Common myeloid progenitor, CD34-positive (primary cell): ENCODE measurements around the gene TASP1.
A peak's percentile ranks its signal among the peaks of the same experiment; 100 is the strongest.

Experiments used
- CTCF ChIA-PET: fragments of 350-600 bp; sonication (Branson Sonifier 250); formaldehyde crosslinking; loops from one replicate; lab custom pipeline; 2021; ENCODE audit warnings: antibody characterized with exemption; lab: Charles Lee
- POLR2A ChIA-PET: fragments of 350-600 bp; sonication (Branson Sonifier 250); formaldehyde crosslinking; loops from one replicate; lab custom pipeline; 2021; ENCODE audit warnings: antibody characterized with exemption; lab: Charles Lee
- DNase-seq, 3 donors: peaks; one replicate each; pipeline versions ENCODE4 v3.0.0 to v3.0.0-alpha.2; 2013
- H3K27ac ChIP-seq, 2 experiments: 1 replicate in 1 of 2; 2 replicates in 1 of 2; pipeline ENCODE4 v1.7.0; 2013; ENCODE audit warnings: inconsistent platforms in 2 of 2, low read length in 2 of 2, mild to moderate bottlenecking in 2 of 2, low read depth in 1 of 2, moderate library complexity in 1 of 2; ENCODE audit not compliant: severe bottlenecking in 2 of 2, insufficient read depth in 1 of 2, poor library complexity in 1 of 2
- H3K27me3 ChIP-seq, 5 experiments: replicated peaks in 2 of 5; 1 replicate in 3 of 5; 2 replicates in 2 of 5; pipeline versions ENCODE4 v1.6.1 to v1.7.0; 2013; ENCODE audit warnings: low read length in 4 of 5, mild to moderate bottlenecking in 2 of 5, moderate library complexity in 2 of 5, inconsistent platforms in 1 of 5; ENCODE audit not compliant: insufficient read depth in 5 of 5, control insufficient read depth in 4 of 5
- H3K36me3 ChIP-seq, 4 experiments: 1 replicate in 2 of 4; 2 replicates in 2 of 4; pipeline versions ENCODE4 v1.6.1 to v1.7.0; 2013; ENCODE audit warnings: low read length in 3 of 4, control low read depth in 1 of 4, mild to moderate bottlenecking in 1 of 4; ENCODE audit not compliant: control insufficient read depth in 4 of 4, insufficient read depth in 4 of 4
- H3K4me1 ChIP-seq, 4 experiments: 1 replicate in 3 of 4; 2 replicates in 1 of 4; pipeline versions ENCODE4 v1.6.1 to v1.7.1; 2013; ENCODE audit warnings: low read length in 3 of 4, mild to moderate bottlenecking in 3 of 4, control low read depth in 1 of 4, inconsistent platforms in 1 of 4, moderate library complexity in 1 of 4; ENCODE audit not compliant: control insufficient read depth in 4 of 4, insufficient read depth in 4 of 4; ENCODE audit errors: control extremely low read depth in 1 of 4
- H3K4me3 ChIP-seq, 7 experiments: 1 replicate in 4 of 7; 2 replicates in 3 of 7; pipeline versions ENCODE4 v1.5.1 to v1.7.0; 2013; ENCODE audit warnings: mild to moderate bottlenecking in 7 of 7, low read length in 6 of 7, moderate library complexity in 6 of 7, inconsistent platforms in 2 of 7, low read depth in 2 of 7, control low read depth in 1 of 7; ENCODE audit not compliant: insufficient read depth in 4 of 7, control insufficient read depth in 1 of 7; ENCODE audit errors: extremely low read depth in 1 of 7
- H3K9me3 ChIP-seq, 5 experiments: 1 replicate in 4 of 5; 2 replicates in 1 of 5; pipeline versions ENCODE4 v1.6.1 to v1.7.1; 2013; ENCODE audit warnings: low read length in 4 of 5, mild to moderate bottlenecking in 2 of 5, inconsistent platforms in 1 of 5, low read depth in 1 of 5, moderate library complexity in 1 of 5; ENCODE audit not compliant: control insufficient read depth in 4 of 5, insufficient read depth in 2 of 5; ENCODE audit errors: control extremely low read depth in 1 of 5
- WGBS: methylation state at CpG from one replicate; pipeline ENCODE4 v1.1.5; 2013; ENCODE audit not compliant: insufficient coverage; 5-methylcytosine and 5-hydroxymethylcytosine counted together

TASP1 gene

DNA sequence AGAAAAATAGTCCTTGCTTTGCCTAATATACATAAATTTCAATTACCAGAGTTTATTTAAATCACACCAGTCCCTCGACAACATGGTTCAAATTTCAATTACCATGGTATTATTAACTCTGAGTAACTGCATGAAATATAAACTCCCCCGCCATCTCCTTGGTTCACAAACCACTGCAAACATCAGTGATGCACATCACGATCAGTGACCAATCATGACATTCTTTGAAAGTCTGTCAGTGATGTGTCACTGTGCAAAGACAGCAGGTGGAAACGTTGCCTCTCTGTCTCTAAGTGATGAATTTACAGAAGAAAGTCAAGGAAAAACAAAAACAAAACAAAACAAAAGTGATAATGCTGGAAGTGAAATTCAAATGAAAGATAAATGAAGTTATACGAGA lies 86.7 kb downstream of the TASP1 start:
- ChIA-PET CTCF (no interaction called here), POLR2A (no interaction called here)
- no peaks in the 10 kb centered on the region for H3K27me3 ChIP-seq
- H3K27ac ChIP-seq, result no peak overlapping the region
- H3K4me1 ChIP-seq, result no peaks in the 10 kb centered on the region
- no peak overlapping the region for H3K4me3 ChIP-seq
- H3K36me3 ChIP-seq, result peaks cover 0 to 7% (median 4%) of the 10 kb centered on the region in 4 experiments
- no peaks in the 10 kb centered on the region for H3K9me3 ChIP-seq
- WGBS, result 100% methylated on average over 3 of the region's 5 CpGs
- no peak for DNase-seq

DNA sequence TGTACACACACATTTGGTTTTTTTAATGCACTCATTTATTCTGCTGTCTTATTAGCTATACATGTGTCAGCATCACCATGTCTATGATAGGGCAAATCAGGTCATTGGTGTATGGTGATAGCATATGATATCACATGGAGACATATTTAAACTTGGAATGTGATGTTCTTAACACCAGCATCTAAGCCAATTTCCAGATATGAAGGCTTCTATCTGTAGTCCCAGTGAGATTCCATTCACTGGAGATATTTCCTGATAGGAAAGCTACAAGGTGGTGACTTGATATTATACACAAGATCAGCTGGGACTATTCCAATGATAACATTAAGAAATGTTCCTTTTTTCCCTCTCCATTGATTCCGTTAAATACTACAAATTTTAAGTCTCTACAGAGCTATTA lies 89.3 kb downstream of the TASP1 start:
- H3K27me3 ChIP-seq, result no peaks in the 10 kb centered on the region
- H3K4me3 ChIP-seq, result no peak overlapping the region
- ChIA-PET CTCF (interaction anchor here (0.9 to 2.1 kb wide), 4 partner anchors 11 to 579 kb away, joined by 3 to 8 read pairs (median 4); no protein-coding TSS in a partner anchor), POLR2A (interaction anchor here (0.5 kb wide), 1 partner anchor 35 kb away, joined by 3 read pairs; no protein-coding TSS in a partner anchor)
- H3K36me3 ChIP-seq, result peaks cover 0 to 4% (median 2%) of the 10 kb centered on the region in 4 experiments
- H3K4me1 ChIP-seq, result no peaks in the 10 kb centered on the region
- WGBS, result no CpG with 5 or more reads among the region's 1 CpG
- DNase-seq, result no peak
- no peak overlapping the region for H3K27ac ChIP-seq
- no peaks in the 10 kb centered on the region for H3K9me3 ChIP-seq

DNA sequence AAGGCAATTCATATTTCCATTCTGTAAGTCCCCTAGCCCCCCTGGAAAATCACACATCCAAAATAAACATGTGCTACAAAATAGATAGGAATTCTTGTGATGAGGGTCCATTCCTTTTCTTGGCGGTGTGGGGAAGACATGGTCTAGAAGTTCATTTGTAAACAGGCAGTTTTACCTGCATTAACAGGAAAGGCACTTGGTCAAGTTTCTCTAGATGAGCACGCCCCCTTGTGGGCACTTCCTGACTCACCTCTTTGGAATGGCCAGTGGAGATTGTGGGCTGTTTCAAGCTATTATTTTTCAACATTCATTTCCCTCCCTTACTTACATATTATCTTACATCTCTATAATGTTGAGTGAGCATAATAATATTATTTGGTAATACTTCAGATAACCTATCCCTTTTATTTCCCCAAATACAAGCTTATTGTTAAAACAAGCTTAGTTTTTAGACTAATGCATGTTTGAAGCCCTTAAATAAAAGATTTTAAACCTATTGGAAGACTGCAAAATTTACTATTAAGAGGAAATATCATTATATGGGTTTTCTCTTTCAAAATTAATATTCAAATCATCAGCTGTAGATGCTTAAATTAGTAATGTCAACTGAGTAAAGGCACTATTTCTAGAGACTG lies 92.1 kb downstream of the TASP1 start:
- Histone ChIP-seq H3K36me3 (peaks cover 0 to 4% (median under 1%) of the 10 kb centered on the region in 4 experiments), H3K4me3 (no peak overlapping the region), H3K9me3 (no peaks in the 10 kb centered on the region), H3K27me3 (no peaks in the 10 kb centered on the region), H3K4me1 (no peaks in the 10 kb centered on the region), H3K27ac (no peak overlapping the region)
- DNase-seq, result peak; percentile 49 to 71 (median 62)
- 0% methylated on average over 1 of the region's 2 CpGs for WGBS
- ChIA-PET POLR2A (interaction anchor here (0.6 kb wide), 1 partner anchor 448 kb away, joined by 4 read pairs; no protein-coding TSS in a partner anchor), CTCF (interaction anchor here (0.6 to 3.3 kb wide), 27 partner anchors 8 to 1485 kb away, joined by 3 to 22 read pairs (median 4); partner anchors contain the start of genes ESF1 and NDUFAF5)

DNA sequence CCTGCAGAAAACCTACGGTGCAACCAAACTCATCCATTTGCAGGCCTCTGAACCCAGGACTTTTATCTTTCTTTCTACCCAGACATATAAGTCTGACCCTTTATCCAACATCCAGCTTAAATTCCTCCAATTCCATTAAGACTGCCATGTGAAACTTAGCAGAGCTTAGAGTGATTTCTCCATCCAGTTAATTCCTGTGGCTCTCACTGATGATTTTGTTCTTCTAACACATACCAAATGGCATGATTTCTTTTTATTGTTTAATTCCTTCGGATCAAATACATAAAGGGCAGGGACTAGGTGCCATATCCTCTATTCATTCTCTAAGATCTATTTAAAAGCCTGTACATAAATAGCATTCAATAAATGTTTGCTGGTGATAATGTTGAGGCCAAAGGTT lies 92.9 kb downstream of the TASP1 start:
- POLR2A ChIA-PET, result interaction anchor here (0.6 kb wide), 1 partner anchor 447 kb away, joined by 4 read pairs; no protein-coding TSS in a partner anchor
- no peak for DNase-seq
- WGBS, result no CpG with 5 or more reads among the region's 2 CpGs
- CTCF ChIA-PET, result interaction anchor here (0.6 to 3.3 kb wide), 20 partner anchors 8 to 630 kb away, joined by 3 to 22 read pairs (median 4); partner anchors contain the start of genes ESF1 and NDUFAF5
- Histone ChIP-seq H3K4me3 (no peak overlapping the region), H3K9me3 (no peaks in the 10 kb centered on the region), H3K27me3 (no peaks in the 10 kb centered on the region), H3K27ac (no peak overlapping the region), H3K4me1 (no peaks in the 10 kb centered on the region), H3K36me3 (peaks cover 0 to 3% (median 0%) of the 10 kb centered on the region in 4 experiments)

DNA sequence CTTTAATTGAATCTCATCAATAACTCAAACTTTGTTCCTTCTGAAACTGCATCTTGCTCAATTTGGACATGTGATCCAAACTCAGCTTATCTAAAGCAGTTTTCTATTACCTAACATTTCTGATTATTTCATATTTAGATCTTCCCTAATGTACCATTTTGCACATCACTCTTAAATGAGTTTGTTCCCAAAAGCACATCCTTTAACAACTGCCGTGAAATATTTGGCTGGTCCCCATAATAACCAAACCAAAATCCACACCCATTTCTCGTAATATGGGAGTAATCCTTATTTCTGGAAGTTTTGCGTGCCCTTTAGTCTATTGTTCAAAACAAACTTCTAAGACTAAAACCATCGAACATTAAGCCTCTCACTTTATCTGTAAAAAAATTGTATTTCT lies 94.9 kb downstream of the TASP1 start:
- no peaks in the 10 kb centered on the region for H3K9me3 ChIP-seq
- H3K4me3 ChIP-seq, result no peak overlapping the region
- no peak for DNase-seq
- ChIA-PET CTCF (interaction anchor here (1.3 kb wide), 1 partner anchor 18 kb away, joined by 3 read pairs; no protein-coding TSS in a partner anchor), POLR2A (no interaction called here)
- H3K27ac ChIP-seq, result no peak overlapping the region
- WGBS, result no CpG with 5 or more reads among the region's 4 CpGs
- H3K27me3 ChIP-seq, result no peaks in the 10 kb centered on the region
- no peaks in the 10 kb centered on the region for H3K4me1 ChIP-seq
- H3K36me3 ChIP-seq, result no peaks in the 10 kb centered on the region

DNA sequence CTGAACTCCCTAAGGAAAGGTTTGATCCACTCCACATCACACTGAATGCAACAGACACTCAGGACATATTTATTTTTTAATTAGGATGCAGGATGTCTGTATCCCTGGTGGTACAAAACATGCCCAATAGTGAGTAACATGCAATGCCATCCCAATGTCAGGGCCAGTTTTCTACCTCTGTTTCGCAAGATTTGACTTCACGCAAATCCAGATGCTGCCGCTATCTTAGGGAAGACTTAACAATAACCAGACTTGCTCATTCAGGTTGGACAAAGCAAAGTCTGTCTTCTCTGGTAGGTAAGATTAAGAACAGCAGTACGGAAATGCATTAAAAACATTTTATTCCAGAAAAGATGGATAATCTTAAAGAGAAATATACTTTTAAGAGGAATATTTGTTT lies 103.1 kb downstream of the TASP1 start:
- Histone ChIP-seq H3K36me3 (peaks cover 0 to 16% (median 4%) of the 10 kb centered on the region in 4 experiments), H3K4me3 (no peak overlapping the region), H3K4me1 (no peaks in the 10 kb centered on the region), H3K9me3 (no peaks in the 10 kb centered on the region), H3K27me3 (no peaks in the 10 kb centered on the region), H3K27ac (no peak overlapping the region)
- no peak for DNase-seq
- POLR2A ChIA-PET, result no interaction called here
- WGBS, result 100% methylated on average over 3 of the region's 4 CpGs
- CTCF ChIA-PET, result no interaction called here

DNA sequence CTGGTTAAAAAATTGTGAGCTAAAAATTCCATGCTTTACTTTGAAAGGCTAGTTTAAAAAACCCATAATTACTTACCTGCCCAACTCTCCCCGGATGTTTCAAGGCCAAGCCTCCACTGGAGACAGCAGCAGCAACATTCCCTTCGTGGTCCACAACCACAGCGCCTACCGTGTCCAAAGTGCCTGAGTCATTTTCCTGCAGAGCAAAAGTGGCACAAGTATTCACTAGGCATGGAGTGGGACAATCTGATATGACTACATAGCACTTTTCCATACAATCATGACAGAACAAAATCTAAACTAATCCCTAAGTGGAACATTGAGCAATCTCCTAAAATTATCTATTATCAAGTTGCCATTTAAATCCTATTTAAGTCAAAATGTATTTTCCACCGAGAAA lies 104.8 kb downstream of the TASP1 start:
- H3K27ac ChIP-seq, result no peak overlapping the region
- no peak for DNase-seq
- H3K9me3 ChIP-seq, result no peaks in the 10 kb centered on the region
- no peaks in the 10 kb centered on the region for H3K4me1 ChIP-seq
- no peaks in the 10 kb centered on the region for H3K27me3 ChIP-seq
- ChIA-PET CTCF (no interaction called here), POLR2A (no interaction called here)
- 82% methylated on average over 4 of the region's 5 CpGs for WGBS
- H3K36me3 ChIP-seq, result peaks cover 0 to 16% (median 7%) of the 10 kb centered on the region in 4 experiments
- H3K4me3 ChIP-seq, result no peak overlapping the region
